ENCODE data around the gene UST. TPM values are rescaled to one million over a fixed set of nuclear protein-coding genes. Genes with fewer than 3 reads are reported as not detected.

UST gene
- total and polyA plus RNA-seq, 2 donors (not counting 1 experiment from before 2014, with no cell fraction given), result 7.3 to 16.9 TPM

DNA sequence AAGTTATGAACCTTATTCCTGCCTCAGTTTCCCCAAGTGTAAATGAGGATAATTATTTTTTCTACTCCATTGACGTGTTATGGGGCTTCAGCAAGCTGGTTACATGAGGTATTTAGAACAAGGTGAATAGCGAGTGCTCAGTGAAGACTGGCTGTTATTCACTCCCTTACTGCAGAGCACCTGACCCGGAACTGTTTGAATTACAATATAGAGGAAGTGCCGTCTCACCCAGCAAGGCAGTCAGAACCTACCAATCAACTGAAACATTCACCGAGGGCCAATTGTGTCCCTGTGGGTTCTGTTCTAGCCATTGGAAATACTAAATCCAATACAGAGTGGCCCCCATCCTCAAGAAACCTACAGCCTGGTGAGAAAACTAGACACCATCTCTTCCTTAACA lies 216.9 kb downstream of the UST start:
- ChIA-PET CTCF (no interaction called here), POLR2A (no interaction called here)
- peaks cover 0 to 20% of the 10 kb centered on the region in 2 experiments for H3K36me3 ChIP-seq (replicated peaks in 1 of 2; ENCODE audit: control extremely low read depth in 1 of 2, control insufficient read depth in 1 of 2, extremely low read depth in 1 of 2, insufficient read depth in 2 of 2, low read length in 1 of 2)
- Mint-ChIP-seq H3K4me1 (peaks cover 3% of the 10 kb centered on the region), H3K27ac (no peak overlapping the region), H3K9me3 (ENCODE audit: insufficient read depth) (no peaks in the 10 kb centered on the region), H3K4me3 (no peak overlapping the region), H3K27me3 (no peaks in the 10 kb centered on the region)
- no CpG with 5 or more reads among the region's 5 CpGs for WGBS (ENCODE audit: insufficient coverage)
- H2AFZ ChIP-seq (ENCODE audit: insufficient read depth, low read depth, low read length, poor library complexity, severe bottlenecking), result no peak overlapping the region
- no peaks in the 10 kb centered on the region for H3K4me1 ChIP-seq (ENCODE audit: control insufficient read depth in 2 of 2, insufficient read depth in 2 of 2, low read length in 2 of 2)
- ATAC-seq (ENCODE audit: low read depth) (no peak), DNase-seq (no peak)
- TF ChIP-seq EZH2 (IDR thresholded peaks at IDR 0.05; ENCODE audit: borderline replicate concordance, insufficient read depth, low read depth, low read length, poor library complexity, severe bottlenecking), result no peak
- TF ChIP-seq, protein P1, sequence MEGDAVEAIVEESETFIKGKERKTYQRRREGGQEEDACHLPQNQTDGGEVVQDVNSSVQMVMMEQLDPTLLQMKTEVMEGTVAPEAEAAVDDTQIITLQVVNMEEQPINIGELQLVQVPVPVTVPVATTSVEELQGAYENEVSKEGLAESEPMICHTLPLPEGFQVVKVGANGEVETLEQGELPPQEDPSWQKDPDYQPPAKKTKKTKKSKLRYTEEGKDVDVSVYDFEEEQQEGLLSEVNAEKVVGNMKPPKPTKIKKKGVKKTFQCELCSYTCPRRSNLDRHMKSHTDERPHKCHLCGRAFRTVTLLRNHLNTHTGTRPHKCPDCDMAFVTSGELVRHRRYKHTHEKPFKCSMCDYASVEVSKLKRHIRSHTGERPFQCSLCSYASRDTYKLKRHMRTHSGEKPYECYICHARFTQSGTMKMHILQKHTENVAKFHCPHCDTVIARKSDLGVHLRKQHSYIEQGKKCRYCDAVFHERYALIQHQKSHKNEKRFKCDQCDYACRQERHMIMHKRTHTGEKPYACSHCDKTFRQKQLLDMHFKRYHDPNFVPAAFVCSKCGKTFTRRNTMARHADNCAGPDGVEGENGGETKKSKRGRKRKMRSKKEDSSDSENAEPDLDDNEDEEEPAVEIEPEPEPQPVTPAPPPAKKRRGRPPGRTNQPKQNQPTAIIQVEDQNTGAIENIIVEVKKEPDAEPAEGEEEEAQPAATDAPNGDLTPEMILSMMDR (IDR thresholded peaks at IDR 0.05), result no peak
- no peak overlapping the region for H3K4me3 ChIP-seq (ENCODE audit: control extremely low read depth in 1 of 5, extremely low read depth in 1 of 5, insufficient read depth in 1 of 5, low read depth in 2 of 5, low read length in 4 of 5)
- no peak overlapping the region for H3K9ac ChIP-seq (ENCODE audit: low read length)
- peaks cover 9% of the 10 kb centered on the region for H4K20me1 ChIP-seq (ENCODE audit: control insufficient read depth, insufficient read depth, low read length, poor library complexity, severe bottlenecking)
- H3K27me3 ChIP-seq (replicated peaks in 1 of 4; ENCODE audit: control extremely low read depth in 1 of 4, control insufficient read depth in 3 of 4, insufficient read depth in 4 of 4, low read length in 3 of 4), result no peaks in the 10 kb centered on the region
- intact Hi-C loops (cut with micrococcal nuclease), result no loop called here
- no peak overlapping the region for H3K4me2 ChIP-seq (replicated peaks; ENCODE audit: low read depth, low read length, poor library complexity, severe bottlenecking)
- H3K79me2 ChIP-seq (ENCODE audit: control insufficient read depth, insufficient read depth, low read length), result no peaks in the 10 kb centered on the region
- no peaks in the 10 kb centered on the region for H3K9me3 ChIP-seq (ENCODE audit: control extremely low read depth in 1 of 3, control insufficient read depth in 2 of 3, insufficient read depth in 1 of 3, low read length in 2 of 3)
- no peak overlapping the region for H3K27ac ChIP-seq (ENCODE audit: low read length in 2 of 2)

DNA sequence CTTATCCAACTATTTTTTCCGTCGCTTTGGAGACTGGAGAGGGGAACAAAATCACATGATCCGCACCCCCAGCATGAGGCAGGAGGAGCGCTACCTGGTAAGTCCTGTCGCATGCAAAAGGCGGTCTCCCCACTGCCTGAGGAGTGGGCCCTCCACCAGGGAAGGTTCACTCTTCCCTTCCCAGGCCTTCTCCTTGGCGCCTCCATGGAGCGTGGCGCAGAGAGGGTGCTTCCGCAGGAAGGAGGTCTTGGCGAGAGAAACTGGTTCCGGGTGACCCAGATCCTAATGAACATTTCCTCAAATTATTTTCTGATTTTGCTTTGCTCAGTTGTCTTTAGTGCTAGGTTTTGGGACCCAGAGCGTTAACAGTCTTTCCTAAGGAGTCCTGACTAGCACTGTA lies 217.6 kb downstream of the UST start:
- ChIA-PET CTCF (no interaction called here), POLR2A (no interaction called here)
- H3K4me3 Mint-ChIP-seq, result no peak overlapping the region
- H3K27ac ChIP-seq (ENCODE audit: low read length in 2 of 2), result no peak overlapping the region
- H3K79me2 ChIP-seq (ENCODE audit: control insufficient read depth, insufficient read depth, low read length), result no peaks in the 10 kb centered on the region
- peaks cover 12% of the 10 kb centered on the region for H4K20me1 ChIP-seq (ENCODE audit: control insufficient read depth, insufficient read depth, low read length, poor library complexity, severe bottlenecking)
- no peaks in the 10 kb centered on the region for H3K4me1 Mint-ChIP-seq
- ATAC-seq (ENCODE audit: low read depth), result no peak
- no peak overlapping the region for H2AFZ ChIP-seq (ENCODE audit: insufficient read depth, low read depth, low read length, poor library complexity, severe bottlenecking)
- H3K4me3 ChIP-seq (ENCODE audit: control extremely low read depth in 1 of 5, extremely low read depth in 1 of 5, insufficient read depth in 1 of 5, low read depth in 2 of 5, low read length in 4 of 5), result no peak overlapping the region
- H3K4me1 ChIP-seq (ENCODE audit: control insufficient read depth in 2 of 2, insufficient read depth in 2 of 2, low read length in 2 of 2), result no peaks in the 10 kb centered on the region
- no peak overlapping the region for H3K27ac Mint-ChIP-seq
- H3K36me3 ChIP-seq (replicated peaks in 1 of 2; ENCODE audit: control extremely low read depth in 1 of 2, control insufficient read depth in 1 of 2, extremely low read depth in 1 of 2, insufficient read depth in 2 of 2, low read length in 1 of 2), result peaks cover 0 to 20% of the 10 kb centered on the region in 2 experiments
- 100% methylated on average over 6 of the region's 13 CpGs for WGBS (ENCODE audit: insufficient coverage)
- no peak for TF ChIP-seq EZH2 (IDR thresholded peaks at IDR 0.05; ENCODE audit: borderline replicate concordance, insufficient read depth, low read depth, low read length, poor library complexity, severe bottlenecking)
- no peak overlapping the region for H3K9ac ChIP-seq (ENCODE audit: low read length)
- no peaks in the 10 kb centered on the region for H3K27me3 ChIP-seq (replicated peaks in 1 of 4; ENCODE audit: control extremely low read depth in 1 of 4, control insufficient read depth in 3 of 4, insufficient read depth in 4 of 4, low read length in 3 of 4)
- H3K27me3 Mint-ChIP-seq, result no peaks in the 10 kb centered on the region
- intact Hi-C loops (cut with micrococcal nuclease), result no loop called here
- H3K9me3 Mint-ChIP-seq (ENCODE audit: insufficient read depth), result no peaks in the 10 kb centered on the region
- H3K9me3 ChIP-seq (ENCODE audit: control extremely low read depth in 1 of 3, control insufficient read depth in 2 of 3, insufficient read depth in 1 of 3, low read length in 2 of 3), result no peaks in the 10 kb centered on the region
- H3K4me2 ChIP-seq (replicated peaks; ENCODE audit: low read depth, low read length, poor library complexity, severe bottlenecking), result no peak overlapping the region
- DNase-seq, result no peak
